Activated naive CD8-positive, alpha-beta T cell (primary cell): Measurements from ENCODE around the gene CUTA.
"Not testable (repeated sequence)": the region's sequence is repeated elsewhere in the genome, so short reads cannot be mapped to it uniquely, and the experiment has no call there.

Source experiments
- H3K27ac Mint-ChIP-seq: one replicate; pipeline ENCODE4 v1.8.0; 2021; ENCODE audit warnings: mixed read lengths
- H3K27me3 Mint-ChIP-seq: one replicate; pipeline ENCODE4 v1.8.0; 2021; ENCODE audit warnings: mixed read lengths
- H3K36me3 Mint-ChIP-seq: one replicate; pipeline ENCODE4 v1.8.0; 2021; ENCODE audit warnings: mixed read lengths
- H3K4me1 Mint-ChIP-seq: one replicate; pipeline ENCODE4 v1.8.0; 2021; ENCODE audit warnings: low read depth, mixed read lengths
- H3K4me3 Mint-ChIP-seq: one replicate; pipeline ENCODE4 v1.8.0; 2021; ENCODE audit warnings: mild to moderate bottlenecking, mixed read lengths
- H3K9me3 Mint-ChIP-seq: one replicate; pipeline ENCODE4 v1.8.0; 2021; ENCODE audit warnings: low read depth, mixed read lengths

The CUTA gene

DNA sequence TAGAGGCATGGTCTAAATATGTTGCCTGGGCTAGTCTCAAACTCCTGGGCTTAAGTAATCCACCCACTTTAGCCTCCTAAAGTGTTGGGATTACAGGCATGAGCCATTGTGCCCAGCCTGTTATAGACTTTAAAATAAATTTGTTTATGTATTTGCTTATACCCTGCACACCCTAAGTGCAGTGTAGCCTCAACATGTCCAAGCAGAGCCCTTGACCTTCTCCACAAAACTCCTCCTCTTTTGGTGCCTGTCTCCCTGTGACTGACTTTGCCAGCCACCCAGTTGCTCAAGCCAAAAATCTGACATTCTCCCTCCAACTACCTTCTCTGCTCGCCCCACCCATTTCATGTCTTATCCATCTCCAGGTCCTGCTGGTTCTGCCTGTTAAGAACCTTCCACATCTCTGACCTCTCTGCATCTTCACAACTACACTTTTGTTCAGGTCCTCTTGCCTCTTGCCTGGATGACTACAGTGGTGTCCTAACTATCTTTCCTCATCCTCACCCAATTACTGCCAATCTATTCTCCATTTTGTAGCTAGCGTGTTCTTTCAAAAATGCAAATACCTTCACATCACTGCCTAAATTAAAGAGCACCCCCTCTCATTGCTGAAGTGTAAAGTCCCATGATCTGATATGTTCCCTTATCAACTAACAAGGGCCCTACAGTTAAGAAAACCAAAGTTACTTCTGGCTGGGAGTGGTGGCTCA, 37.5 kb downstream of the CUTA start:
- Mint-ChIP-seq H3K27ac (no peak overlapping the region), H3K4me1 (no peaks in the 10 kb centered on the region), H3K9me3 (no peaks in the 10 kb centered on the region), H3K4me3 (no peak overlapping the region), H3K27me3 (no peaks in the 10 kb centered on the region), H3K36me3 (no peaks in the 10 kb centered on the region)

GRCh38 chr6:33379184-33379583, 38.7 kb downstream of the CUTA start:
- not testable (repeated sequence) for H3K27me3 Mint-ChIP-seq, H3K4me1 Mint-ChIP-seq, H3K9me3 Mint-ChIP-seq, H3K36me3 Mint-ChIP-seq, H3K4me3 Mint-ChIP-seq, H3K27ac Mint-ChIP-seq

- no peaks in the 10 kb centered on the region for H3K27me3 Mint-ChIP-seq
- H3K4me3 Mint-ChIP-seq = no peak overlapping the region
- no peaks in the 10 kb centered on the region for H3K9me3 Mint-ChIP-seq
- no peak overlapping the region for H3K27ac Mint-ChIP-seq
- no peaks in the 10 kb centered on the region for H3K36me3 Mint-ChIP-seq
- H3K4me1 Mint-ChIP-seq = peaks cover 8% of the 10 kb centered on the region
These were observed 40.7 kb downstream of the CUTA start for GRCh38 chr6:33377171-33377570.

DNA sequence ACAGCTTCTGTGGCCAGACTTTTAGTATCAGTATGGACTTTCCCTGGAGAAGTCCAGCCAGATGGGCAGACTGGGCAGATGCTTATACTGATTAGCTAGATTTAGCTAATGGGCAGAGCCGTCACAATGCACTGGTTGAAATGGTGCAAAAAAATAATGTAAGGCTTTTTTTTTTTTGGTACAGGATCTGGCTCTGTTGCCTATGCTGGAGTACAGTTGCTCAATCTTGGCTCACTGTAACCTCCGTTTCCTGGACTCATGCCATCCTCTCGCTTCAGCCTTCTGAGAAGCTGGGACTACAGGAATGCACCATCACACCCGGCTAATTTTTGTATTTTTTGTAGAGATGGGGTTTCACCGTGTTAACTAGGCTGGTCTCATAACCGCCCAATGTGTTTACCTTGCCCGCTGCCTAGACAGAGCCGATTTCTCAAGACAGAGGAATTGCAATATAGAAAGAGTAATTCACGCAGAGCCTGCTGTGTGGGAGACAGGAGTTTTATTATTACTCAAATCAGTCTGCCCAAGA, 42.7 kb downstream of the CUTA start:
- Mint-ChIP-seq H3K36me3 (no peaks in the 10 kb centered on the region), H3K4me3 (no peak overlapping the region), H3K9me3 (no peaks in the 10 kb centered on the region), H3K27me3 (no peaks in the 10 kb centered on the region), H3K4me1 (peaks cover 8% of the 10 kb centered on the region), H3K27ac (no peak overlapping the region)

DNA sequence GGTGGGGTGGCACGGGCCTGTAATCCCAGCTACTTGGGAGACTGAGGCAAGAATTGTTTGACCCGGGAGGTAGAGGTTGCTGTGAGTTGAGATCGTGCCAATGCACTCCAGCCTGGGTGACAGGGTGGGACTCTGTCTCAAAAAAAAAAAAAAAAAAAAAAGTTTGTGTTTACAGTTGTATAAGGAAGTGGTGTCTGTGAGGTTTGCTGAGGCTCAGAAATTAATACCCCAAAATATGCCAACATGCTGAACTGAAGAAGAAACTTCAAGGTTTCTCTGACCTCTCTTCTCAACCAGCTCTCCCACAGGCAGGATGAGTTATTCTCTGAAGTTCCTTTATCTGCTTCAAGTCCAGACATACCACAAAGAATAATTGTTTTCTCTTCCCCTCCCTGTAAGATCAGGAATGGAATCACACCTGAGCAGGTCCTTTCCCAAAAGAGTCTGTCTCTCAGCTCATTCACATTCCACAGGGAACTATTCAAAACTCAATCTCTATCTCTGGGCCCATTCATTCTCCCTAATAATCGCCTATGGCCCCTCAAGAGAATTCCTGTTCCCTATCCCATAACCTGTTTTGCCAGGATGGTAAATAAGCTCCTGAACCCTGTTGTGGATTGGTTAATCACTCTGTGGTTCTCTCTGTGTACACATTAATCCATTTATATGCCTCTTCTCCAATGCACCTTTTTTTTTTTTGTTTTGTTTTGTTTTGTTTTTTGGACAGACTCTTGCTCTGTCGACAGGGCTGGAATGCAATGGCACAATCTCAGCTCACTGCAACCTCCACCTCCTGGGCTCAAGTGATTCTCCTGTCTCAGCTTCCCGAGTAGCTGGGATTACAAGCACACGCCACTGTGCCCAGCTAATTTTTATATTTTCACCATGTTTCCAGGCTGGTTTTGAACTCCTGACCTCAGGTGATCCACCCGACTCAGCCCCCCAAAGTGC, 43.7 kb downstream of the CUTA start:
- H3K27ac Mint-ChIP-seq = no peak overlapping the region
- no peak overlapping the region for H3K4me3 Mint-ChIP-seq
- no peaks in the 10 kb centered on the region for H3K9me3 Mint-ChIP-seq
- H3K36me3 Mint-ChIP-seq = no peaks in the 10 kb centered on the region
- peaks cover 8% of the 10 kb centered on the region for H3K4me1 Mint-ChIP-seq
- no peaks in the 10 kb centered on the region for H3K27me3 Mint-ChIP-seq

DNA sequence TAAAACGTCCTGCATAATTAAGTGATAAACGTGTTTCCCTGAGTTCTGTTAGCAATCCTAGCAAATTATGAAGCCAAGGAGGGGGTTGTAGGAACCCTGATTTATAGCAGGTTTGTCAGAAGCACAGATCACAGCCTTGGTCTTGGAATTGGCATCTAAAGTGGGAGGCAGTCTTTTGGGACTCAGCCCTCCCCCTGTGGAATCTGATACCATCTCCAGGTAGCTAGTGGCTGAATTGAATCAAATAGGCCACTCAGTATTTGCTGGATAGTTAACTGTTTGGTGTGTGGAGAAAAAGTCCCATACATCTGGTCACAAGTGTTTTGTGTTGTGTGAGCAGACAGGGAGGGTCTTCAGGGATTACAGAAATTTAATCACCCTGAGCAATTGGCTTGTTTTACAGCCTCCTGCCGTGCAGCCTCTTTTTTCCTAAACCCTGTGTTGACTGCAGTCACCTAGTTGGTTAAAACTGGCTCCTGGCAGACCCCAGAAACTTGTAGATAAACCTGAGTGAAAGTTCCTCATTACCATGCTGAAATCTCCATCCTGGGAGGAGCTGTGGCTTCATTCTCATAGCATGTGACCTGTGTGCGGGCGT, 45.3 kb downstream of the CUTA start:
- peaks cover 8% of the 10 kb centered on the region for H3K4me1 Mint-ChIP-seq
- no peaks in the 10 kb centered on the region for H3K9me3 Mint-ChIP-seq
- H3K27me3 Mint-ChIP-seq = no peaks in the 10 kb centered on the region
- no peak overlapping the region for H3K27ac Mint-ChIP-seq
- no peak overlapping the region for H3K4me3 Mint-ChIP-seq
- H3K36me3 Mint-ChIP-seq = no peaks in the 10 kb centered on the region

- not testable (repeated sequence) for H3K4me3 Mint-ChIP-seq, H3K36me3 Mint-ChIP-seq
These were observed 46.0 kb downstream of the CUTA start for GRCh38 chr6:33371901-33372300.

GRCh38 chr6:33367715-33368025, 50.2 kb downstream of the CUTA start:
- H3K4me1 Mint-ChIP-seq, H3K27ac Mint-ChIP-seq, H3K9me3 Mint-ChIP-seq, H3K36me3 Mint-ChIP-seq, H3K4me3 Mint-ChIP-seq, H3K27me3 Mint-ChIP-seq: not testable (repeated sequence)

More at GRCh38 chr6:33371901-33372300, 46.0 kb downstream of the CUTA start:
- H3K4me1 Mint-ChIP-seq, H3K27ac Mint-ChIP-seq, H3K9me3 Mint-ChIP-seq, H3K27me3 Mint-ChIP-seq: not testable (repeated sequence)

- no peaks in the 10 kb centered on the region for H3K9me3 Mint-ChIP-seq
- no peak overlapping the region for H3K4me3 Mint-ChIP-seq
- no peaks in the 10 kb centered on the region for H3K36me3 Mint-ChIP-seq
- no peak overlapping the region for H3K27ac Mint-ChIP-seq
- H3K27me3 Mint-ChIP-seq = no peaks in the 10 kb centered on the region
- H3K4me1 Mint-ChIP-seq = no peaks in the 10 kb centered on the region
These were observed 50.7 kb downstream of the CUTA start for GRCh38 chr6:33367009-33367714.
